Panc1 (cell line): ENCODE measurements around the gene C11orf98. TPM values are rescaled to one million over a fixed set of nuclear protein-coding genes. Genes with fewer than 3 reads are reported as not detected.

ENCODE experiments used
- total RNA-seq: library from RNA; stranded (reverse); gene quantifications from one replicate; pipeline ENCODE4 v1.2.1, GENCODE V29; 2021; ENCODE audit not compliant: unreplicated experiment

The C11orf98 gene
- total RNA-seq, 1 experiment from 2014 or later, result 96.7 TPM

Other genes starting within 250 kb of the C11orf98 start
- 1.1 TPM for gene SCGB1A1, start 246.2 kb downstream of the C11orf98 start, total RNA-seq
- 844 TPM for gene AHNAK, start 118.4 kb downstream of the C11orf98 start, total RNA-seq
- 1,119 TPM for gene EEF1G, start 91.3 kb downstream of the C11orf98 start, total RNA-seq
- 19.9 TPM for gene TUT1, start 73.7 kb downstream of the C11orf98 start, total RNA-seq
- gene MTA2, start 63.3 kb downstream of the C11orf98 start, total RNA-seq, result 163 TPM
- gene EML3, start 52.4 kb downstream of the C11orf98 start, total RNA-seq, result 88.8 TPM
- gene ROM1, start 52.0 kb downstream of the C11orf98 start, total RNA-seq, result 2.7 TPM
- gene B3GAT3, start 43.2 kb downstream of the C11orf98 start, total RNA-seq, result 68.2 TPM
- gene GANAB, start 18.6 kb downstream of the C11orf98 start, total RNA-seq, result 415 TPM
- gene INTS5, start 11.9 kb downstream of the C11orf98 start, total RNA-seq, result 22.0 TPM
- 36.9 TPM for gene CSKMT, start 102 bp upstream of the C11orf98 start, total RNA-seq
- gene UQCC3, start 6.5 kb upstream of the C11orf98 start, total RNA-seq, result 7.4 TPM
- gene LBHD1, start 7.1 kb upstream of the C11orf98 start, total RNA-seq, result 15.5 TPM
- 105 TPM for gene UBXN1, start 13.9 kb upstream of the C11orf98 start, total RNA-seq
- 0.13 TPM for gene LRRN4CL, start 24.3 kb upstream of the C11orf98 start, total RNA-seq
- gene BSCL2, start 42.2 kb upstream of the C11orf98 start, total RNA-seq, result 82.1 TPM
- gene GNG3, start 42.5 kb upstream of the C11orf98 start, total RNA-seq, result not detected
- gene HNRNPUL2, start 62.2 kb upstream of the C11orf98 start, total RNA-seq, result 47.3 TPM
- 39.4 TPM for gene TTC9C, start 63.3 kb upstream of the C11orf98 start, total RNA-seq
- gene ZBTB3, start 89.0 kb upstream of the C11orf98 start, total RNA-seq, result 12.9 TPM
- gene POLR2G, start 96.4 kb upstream of the C11orf98 start, total RNA-seq, result 114 TPM
- 32.6 TPM for gene TAF6L, start 106.2 kb upstream of the C11orf98 start, total RNA-seq
- gene TMEM179B, start 122.2 kb upstream of the C11orf98 start, total RNA-seq, result 50.9 TPM
- 20.1 TPM for gene TMEM223, start 126.8 kb upstream of the C11orf98 start, total RNA-seq
- 56.7 TPM for gene NXF1, start 140.2 kb upstream of the C11orf98 start, total RNA-seq
- 31.4 TPM for gene STX5, start 166.8 kb upstream of the C11orf98 start, total RNA-seq
- not detected for gene TEX54, start 167.6 kb upstream of the C11orf98 start, total RNA-seq
- gene WDR74, start 174.4 kb upstream of the C11orf98 start, total RNA-seq, result 62.9 TPM
- 184 TPM for gene SLC3A2, start 215.7 kb upstream of the C11orf98 start, total RNA-seq